HepG2 (cell line): Measurements from ENCODE around the gene CST11. TPM values are rescaled to one million over a fixed set of nuclear protein-coding genes. Genes with fewer than 3 reads are reported as not detected.

Experiments
- DR1 ChIP-seq: sonication (generic); formaldehyde crosslinking; IDR thresholded peaks from 2 replicates; pipeline ENCODE4 v1.8.0; 2021; ENCODE audit warnings: mild to moderate bottlenecking, missing genetic modification reagents, inconsistent platforms
- E2F5 ChIP-seq: sonication (generic); formaldehyde crosslinking; conservative IDR thresholded peaks from 2 replicates; pipeline ENCODE4 v1.4.0; 2020; ENCODE audit warnings: missing genetic modification reagents
- HNF1A ChIP-seq, 2 experiments: sonication (generic) in 1 of 2; formaldehyde crosslinking in 1 of 2; IDR thresholded peaks; 2 replicates each; pipeline versions ENCODE4 v1.4.0 to v1.6.1; 2016 to 2020; ENCODE audit warnings: borderline replicate concordance in 1 of 2, low read depth in 1 of 2, mild to moderate bottlenecking in 1 of 2, missing genetic modification reagents in 1 of 2
- HNF1B ChIP-seq: sonication (generic); formaldehyde crosslinking; IDR thresholded peaks from 2 replicates; pipeline ENCODE4 v1.5.1; 2020; ENCODE audit warnings: mild to moderate bottlenecking, moderate library complexity, missing genetic modification reagents
- HOMEZ ChIP-seq: IDR thresholded peaks from 2 replicates; pipeline ENCODE4 v1.6.1; 2016; ENCODE audit warnings: low read depth
- MATR3 ChIP-seq: sonication (generic); formaldehyde crosslinking; IDR thresholded peaks from 2 replicates; pipeline ENCODE4 v1.4.0; 2020; ENCODE audit warnings: missing genetic modification reagents
- NKX3-1 ChIP-seq: sonication (generic); formaldehyde crosslinking; IDR thresholded peaks from 2 replicates; pipeline ENCODE4 v1.5.0; 2020; ENCODE audit warnings: missing genetic modification reagents
- REL ChIP-seq: sonication (generic); formaldehyde crosslinking; conservative IDR thresholded peaks from 2 replicates; pipeline ENCODE4 v1.8.0; 2022; ENCODE audit warnings: mild to moderate bottlenecking, missing genetic modification reagents, moderate library complexity
- SETDB1 ChIP-seq: sonication (generic); formaldehyde crosslinking; IDR thresholded peaks from 2 replicates; pipeline ENCODE4 v1.5.1; 2020; ENCODE audit warnings: missing genetic modification reagents, mild to moderate bottlenecking, borderline replicate concordance
- SMAD1 ChIP-seq: sonication (generic); formaldehyde crosslinking; IDR thresholded peaks from 2 replicates; pipeline ENCODE4 v1.4.0; 2020; ENCODE audit warnings: missing genetic modification reagents, low read depth, mild to moderate bottlenecking, borderline replicate concordance
- ZFP1 ChIP-seq: IDR thresholded peaks from 2 replicates; pipeline ENCODE4 v1.6.1; 2016
- ZNF552 ChIP-seq: sonication (generic); formaldehyde crosslinking; IDR thresholded peaks from 2 replicates; pipeline ENCODE4 v1.9.0; 2022; ENCODE audit warnings: missing genetic modification reagents, mild to moderate bottlenecking, borderline replicate concordance
- ZNF580 ChIP-seq: IDR thresholded peaks from 2 replicates; pipeline ENCODE4 v1.6.1; 2016; ENCODE audit warnings: low read depth, borderline replicate concordance
- ZNF691 ChIP-seq: sonication (generic); formaldehyde crosslinking; IDR thresholded peaks from 2 replicates; pipeline ENCODE4 v1.4.0; 2020; ENCODE audit warnings: missing genetic modification reagents, low read depth, mild to moderate bottlenecking, borderline replicate concordance
- ZNF768 ChIP-seq: sonication (generic); formaldehyde crosslinking; IDR thresholded peaks from 2 replicates; pipeline ENCODE4 v1.4.0; 2020; ENCODE audit warnings: missing genetic modification reagents
- ZNF891 ChIP-seq: sonication (generic); formaldehyde crosslinking; IDR thresholded peaks from 2 replicates; pipeline ENCODE4 v1.5.0; 2020; ENCODE audit warnings: mild to moderate bottlenecking, missing genetic modification reagents
- ZUFSP ChIP-seq: sonication (generic); formaldehyde crosslinking; IDR thresholded peaks from 2 replicates; pipeline ENCODE4 v1.9.0; 2021; ENCODE audit warnings: missing genetic modification reagents, mild to moderate bottlenecking, borderline replicate concordance
- polyA plus RNA-seq, 8 experiments: library from polyadenylated mRNA; depleted of rRNA in 3 of 8; stranded (reverse) in 7 of 8; unstranded in 1 of 8; fragments of >200 nt; fragmentation: Illumina TruSeq in 4 of 8; extraction: Trizol in 4 of 8; gene quantifications; 2 replicates each; pipeline versions ENCODE4 v1.2.1 to v1.2.3, GENCODE V29; 2011 to 2016; ENCODE audit warnings: low read depth in 4 of 8, missing spikeins in 1 of 8, mixed read lengths in 1 of 8; ENCODE audit not compliant: insufficient read depth in 1 of 8
- total RNA-seq, 5 experiments: library from RNA; depleted of rRNA; stranded (reverse); fragments of >200 nt; fragmentation: Illumina TruSeq; extraction: Trizol; gene quantifications; 2 replicates each; pipeline ENCODE4 v1.2.3, GENCODE V29; 2016; ENCODE audit warnings: low read depth in 1 of 5

CST11 gene
- total and polyA plus RNA-seq, 2 of the 13 experiments (the other 11 are each of a cell fraction or from before 2014, with no cell fraction given), result not detected

GRCh38 chr20:23434521-23435313 is 18.0 kb downstream of the CST11 start (continued):
- TF ChIP-seq SMAD1 (CRISPR knock-in tag), result no peak
- TF ChIP-seq ZNF691 (CRISPR knock-in tag), result no peak
- TF ChIP-seq E2F5 (CRISPR knock-in tag), result no peak
- peak; percentile 26; the same call in 1 of the 2 replicates for TF ChIP-seq ZNF768
- no peak for TF ChIP-seq ZNF580 (CRISPR knock-in tag)
- TF ChIP-seq HOMEZ (CRISPR knock-in tag), result no peak
- no peak for TF ChIP-seq MATR3 (CRISPR knock-in tag)
- TF ChIP-seq ZNF891, result no peak
- TF ChIP-seq DR1 (CRISPR knock-in tag), result no peak
- no peak for TF ChIP-seq HNF1A (IDR thresholded peaks at IDR 0.05; ENCODE audit: low read depth)
- no peak for TF ChIP-seq HNF1A (CRISPR knock-in tag; IDR thresholded peaks at IDR 0.05; ENCODE audit: borderline replicate concordance)
- TF ChIP-seq NKX3-1 (CRISPR knock-in tag), result no peak
- no peak for TF ChIP-seq REL
- TF ChIP-seq HNF1B (CRISPR knock-in tag), result peak; percentile 57; the same call in 1 of the 2 replicates
- TF ChIP-seq ZUFSP, result no peak
- TF ChIP-seq ZNF552, result no peak
- no peak for TF ChIP-seq ZFP1 (CRISPR knock-in tag)
- TF ChIP-seq SETDB1, result no peak
